ENCODE results near the gene ADAMTS17.

ADAMTS17 gene

DNA sequence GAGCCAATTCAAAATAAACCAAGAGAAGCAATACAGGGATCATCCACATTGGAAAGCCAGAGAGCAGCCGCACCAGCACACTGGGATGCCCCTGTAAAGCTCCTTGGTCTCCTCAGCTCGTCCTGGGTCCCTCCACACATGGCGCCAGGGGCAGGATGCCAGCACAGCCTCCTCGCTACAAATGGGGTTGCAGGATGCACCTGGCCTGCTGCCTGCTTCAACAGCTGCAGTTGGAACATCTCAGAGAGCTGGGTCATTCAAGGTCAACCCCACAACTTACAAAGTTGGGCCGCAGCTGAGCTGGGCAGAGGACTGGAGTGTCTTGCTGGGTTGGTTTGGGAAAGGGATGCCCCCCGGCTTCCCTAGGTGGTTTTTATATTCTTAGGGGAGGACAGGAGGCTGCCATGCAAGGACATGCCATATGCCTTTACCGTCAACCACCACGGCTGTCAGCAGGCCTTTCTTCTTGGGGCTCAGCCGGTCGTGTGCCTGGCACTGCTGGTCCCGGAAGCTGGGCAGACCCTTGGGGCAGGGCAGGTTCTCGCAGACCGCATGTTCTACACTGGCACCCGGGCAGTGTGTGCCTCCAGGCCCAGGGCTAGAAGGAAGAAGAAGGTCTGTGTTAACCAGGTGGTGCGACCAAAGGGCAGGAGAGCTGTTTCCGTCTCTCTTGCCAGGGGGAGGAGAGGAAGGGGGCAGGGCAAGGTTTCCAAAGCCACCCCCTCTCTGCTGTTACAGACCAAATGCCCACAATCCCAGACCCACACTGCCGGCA is 225.2 kb downstream of the ADAMTS17 start:
- Histone ChIP-seq H3K27me3 (ENCODE audit: control insufficient read depth, insufficient read depth, low read length) (no peaks in the 10 kb centered on the region), H3K4me1 (no peaks in the 10 kb centered on the region), H3K9me3 (ENCODE audit: control insufficient read depth, low read length) (no peaks in the 10 kb centered on the region), H3K9ac (no peak overlapping the region), H3K79me2 (no peaks in the 10 kb centered on the region), H3K36me3 (ENCODE audit: control insufficient read depth, insufficient read depth, low read length) (no peaks in the 10 kb centered on the region), H3K4me3 (ENCODE audit: low read depth, low read length) (no peak overlapping the region), H2AFZ (no peak overlapping the region), H3K4me2 (ENCODE audit: low read length) (no peak overlapping the region), H3K27ac (no peak overlapping the region)
- TF ChIP-seq, protein P1, sequence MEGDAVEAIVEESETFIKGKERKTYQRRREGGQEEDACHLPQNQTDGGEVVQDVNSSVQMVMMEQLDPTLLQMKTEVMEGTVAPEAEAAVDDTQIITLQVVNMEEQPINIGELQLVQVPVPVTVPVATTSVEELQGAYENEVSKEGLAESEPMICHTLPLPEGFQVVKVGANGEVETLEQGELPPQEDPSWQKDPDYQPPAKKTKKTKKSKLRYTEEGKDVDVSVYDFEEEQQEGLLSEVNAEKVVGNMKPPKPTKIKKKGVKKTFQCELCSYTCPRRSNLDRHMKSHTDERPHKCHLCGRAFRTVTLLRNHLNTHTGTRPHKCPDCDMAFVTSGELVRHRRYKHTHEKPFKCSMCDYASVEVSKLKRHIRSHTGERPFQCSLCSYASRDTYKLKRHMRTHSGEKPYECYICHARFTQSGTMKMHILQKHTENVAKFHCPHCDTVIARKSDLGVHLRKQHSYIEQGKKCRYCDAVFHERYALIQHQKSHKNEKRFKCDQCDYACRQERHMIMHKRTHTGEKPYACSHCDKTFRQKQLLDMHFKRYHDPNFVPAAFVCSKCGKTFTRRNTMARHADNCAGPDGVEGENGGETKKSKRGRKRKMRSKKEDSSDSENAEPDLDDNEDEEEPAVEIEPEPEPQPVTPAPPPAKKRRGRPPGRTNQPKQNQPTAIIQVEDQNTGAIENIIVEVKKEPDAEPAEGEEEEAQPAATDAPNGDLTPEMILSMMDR (IDR thresholded peaks at IDR 0.05), result no peak

DNA sequence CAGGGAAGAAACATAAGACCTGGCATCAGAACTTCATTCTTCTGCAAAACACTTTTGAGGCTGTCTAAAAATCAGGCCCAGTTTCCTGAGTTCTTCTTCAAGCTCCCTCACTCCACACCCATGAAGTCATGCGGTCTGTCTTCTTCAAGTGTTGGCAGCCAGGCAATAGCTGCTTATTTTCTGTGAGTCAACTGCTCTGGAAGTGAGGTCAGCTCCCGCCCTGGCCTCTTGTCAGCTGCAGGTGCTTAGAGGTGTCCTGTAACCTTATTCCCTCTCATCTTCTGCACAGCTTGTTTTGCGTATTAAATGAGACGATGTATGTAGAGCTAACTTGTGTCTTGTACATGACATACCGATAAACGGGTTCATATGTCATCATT is 226.1 kb downstream of the ADAMTS17 start:
- Histone ChIP-seq H2AFZ (no peak overlapping the region), H3K9me3 (ENCODE audit: control insufficient read depth, low read length) (no peaks in the 10 kb centered on the region), H3K4me3 (ENCODE audit: low read depth, low read length) (no peak overlapping the region), H3K27me3 (ENCODE audit: control insufficient read depth, insufficient read depth, low read length) (no peaks in the 10 kb centered on the region), H3K4me1 (no peaks in the 10 kb centered on the region), H3K27ac (no peak overlapping the region), H3K4me2 (ENCODE audit: low read length) (no peak overlapping the region), H3K9ac (no peak overlapping the region), H3K79me2 (no peaks in the 10 kb centered on the region), H3K36me3 (ENCODE audit: control insufficient read depth, insufficient read depth, low read length) (no peaks in the 10 kb centered on the region)
- TF ChIP-seq, protein P1 (IDR thresholded peaks at IDR 0.05), result no peak

DNA sequence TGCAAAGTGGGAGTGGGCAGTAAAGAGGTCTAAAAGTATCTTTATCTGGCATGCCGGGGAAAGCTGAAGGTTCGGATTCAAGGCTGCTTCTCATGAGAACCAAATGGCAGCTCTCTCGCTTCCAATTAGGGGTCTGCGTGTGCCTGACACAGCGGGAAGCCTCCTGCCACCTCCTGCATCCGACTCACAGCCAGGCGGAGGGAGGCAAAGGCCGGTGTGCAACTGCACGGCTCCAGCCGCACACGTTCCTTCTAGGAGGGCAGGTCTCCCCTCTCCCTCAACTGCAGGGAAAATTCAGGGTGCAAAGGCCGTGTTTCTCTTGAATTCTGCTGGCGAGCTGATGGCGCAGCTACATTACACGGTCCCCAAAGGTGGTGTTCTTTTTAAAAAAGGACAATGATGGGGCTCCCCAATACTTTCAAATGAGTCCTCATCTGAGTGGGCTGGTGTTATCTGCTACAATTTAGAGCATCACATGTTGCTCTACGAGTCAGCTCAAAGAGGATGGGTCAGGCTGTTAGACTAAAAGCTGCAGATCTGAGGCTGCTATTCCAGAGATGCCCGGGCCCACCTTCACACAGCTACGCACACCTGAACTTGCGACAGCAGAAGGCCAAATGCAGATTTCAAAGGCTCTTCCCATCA is 226.6 kb downstream of the ADAMTS17 start:
- H2AFZ ChIP-seq, result no peak overlapping the region
- no peaks in the 10 kb centered on the region for H3K79me2 ChIP-seq
- TF ChIP-seq, protein P1 (IDR thresholded peaks at IDR 0.05), result no peak
- no peaks in the 10 kb centered on the region for H3K4me1 ChIP-seq
- no peak overlapping the region for H3K27ac ChIP-seq
- no peak overlapping the region for H3K4me3 ChIP-seq (ENCODE audit: low read depth, low read length)
- H3K4me2 ChIP-seq (ENCODE audit: low read length), result no peak overlapping the region
- H3K27me3 ChIP-seq (ENCODE audit: control insufficient read depth, insufficient read depth, low read length), result no peaks in the 10 kb centered on the region
- no peaks in the 10 kb centered on the region for H3K9me3 ChIP-seq (ENCODE audit: control insufficient read depth, low read length)
- H3K9ac ChIP-seq, result no peak overlapping the region
- no peaks in the 10 kb centered on the region for H3K36me3 ChIP-seq (ENCODE audit: control insufficient read depth, insufficient read depth, low read length)

DNA sequence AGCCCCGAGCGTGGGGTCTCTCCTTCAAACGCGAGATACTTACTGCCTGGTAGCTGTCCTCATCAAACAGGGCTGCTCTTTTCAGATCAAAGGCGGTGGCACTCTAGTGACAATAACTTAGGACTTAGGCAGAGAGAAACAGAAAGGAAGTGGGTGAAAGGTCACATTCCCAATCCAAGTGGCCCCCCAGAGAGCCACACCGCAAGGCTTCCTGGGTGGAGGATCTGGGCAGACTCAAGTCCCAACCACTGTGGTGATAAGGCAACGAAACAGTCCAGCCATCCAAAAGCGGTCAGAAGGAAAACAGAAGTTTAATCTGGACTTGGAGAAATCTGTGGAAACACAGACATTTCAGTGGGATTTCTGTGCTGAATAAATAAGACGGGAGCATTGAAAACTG is 227.2 kb downstream of the ADAMTS17 start:
- no peak overlapping the region for H3K4me3 ChIP-seq (ENCODE audit: low read depth, low read length)
- H3K4me1 ChIP-seq, result no peaks in the 10 kb centered on the region
- no peaks in the 10 kb centered on the region for H3K36me3 ChIP-seq (ENCODE audit: control insufficient read depth, insufficient read depth, low read length)
- H3K27ac ChIP-seq, result peak overlapping the region; percentile 56
- peak overlapping the region; percentile 34 for H2AFZ ChIP-seq
- H3K79me2 ChIP-seq, result no peaks in the 10 kb centered on the region
- no peak overlapping the region for H3K9ac ChIP-seq
- no peaks in the 10 kb centered on the region for H3K27me3 ChIP-seq (ENCODE audit: control insufficient read depth, insufficient read depth, low read length)
- H3K4me2 ChIP-seq (ENCODE audit: low read length), result peak overlapping the region; percentile 22
- TF ChIP-seq, protein P1 (IDR thresholded peaks at IDR 0.05), result no peak
- H3K9me3 ChIP-seq (ENCODE audit: control insufficient read depth, low read length), result no peaks in the 10 kb centered on the region
